NCI-H187 (cell line): Measurements from ENCODE around the gene PLEKHH2.
"Not testable (repeated sequence)": the region's sequence is repeated elsewhere in the genome, so short reads cannot be mapped to it uniquely, and the experiment has no call there.

Experiments used
- DNase-seq, 2 experiments: peaks; one replicate each; lab custom pipeline; 2025; lab: John Stamatoyannopoulos, UW

Gene PLEKHH2

DNA sequence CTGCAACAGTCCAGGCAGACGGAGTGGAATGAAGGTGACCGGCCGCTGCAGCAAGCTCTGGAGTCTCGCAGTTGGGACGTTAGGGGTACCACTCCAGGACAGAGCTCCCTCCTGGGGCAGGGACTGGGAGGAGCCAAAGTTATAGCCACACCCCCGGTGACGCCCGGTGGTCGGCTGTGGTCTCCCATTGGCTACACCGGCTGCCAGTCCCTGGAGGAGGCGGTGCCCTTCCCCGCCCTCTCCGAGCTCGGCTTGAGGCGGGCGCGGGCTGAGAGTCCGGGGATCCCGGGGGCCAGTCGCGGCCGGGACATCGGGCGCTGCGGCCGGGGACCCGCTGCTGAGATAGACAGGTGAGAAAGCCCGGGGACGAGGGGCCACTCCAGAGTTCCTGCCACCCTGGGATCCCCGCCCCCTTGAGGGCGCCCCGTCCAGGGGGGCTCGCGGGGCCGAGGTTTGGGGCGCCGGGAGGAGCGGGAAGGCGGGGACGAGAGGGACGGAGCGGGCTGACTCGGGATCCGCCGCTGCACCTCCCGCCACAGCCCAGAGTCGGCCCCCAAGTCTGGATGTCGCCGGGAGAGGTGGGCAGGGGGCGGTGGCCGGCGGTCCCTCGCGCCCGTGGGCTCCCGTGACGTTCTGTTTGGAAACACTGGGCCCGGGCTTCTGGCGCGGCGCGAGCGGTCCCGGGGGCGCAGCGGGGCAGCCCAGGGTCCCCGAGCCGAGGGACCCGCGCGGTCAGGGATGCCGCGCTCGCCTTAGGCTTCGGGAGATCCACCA is at the start of gene PLEKHH2:
PLEKHH2 (plus strand) TSS at position 231 of the 774 bp plus-strand sequence. CDS start 7,414 bp downstream, outside the sequence.
- DNase-seq = no peak

- no peak for DNase-seq
These were observed 44.6 kb upstream of the PLEKHH2 start for GRCh38 chr2:43592443-43592842.

DNA sequence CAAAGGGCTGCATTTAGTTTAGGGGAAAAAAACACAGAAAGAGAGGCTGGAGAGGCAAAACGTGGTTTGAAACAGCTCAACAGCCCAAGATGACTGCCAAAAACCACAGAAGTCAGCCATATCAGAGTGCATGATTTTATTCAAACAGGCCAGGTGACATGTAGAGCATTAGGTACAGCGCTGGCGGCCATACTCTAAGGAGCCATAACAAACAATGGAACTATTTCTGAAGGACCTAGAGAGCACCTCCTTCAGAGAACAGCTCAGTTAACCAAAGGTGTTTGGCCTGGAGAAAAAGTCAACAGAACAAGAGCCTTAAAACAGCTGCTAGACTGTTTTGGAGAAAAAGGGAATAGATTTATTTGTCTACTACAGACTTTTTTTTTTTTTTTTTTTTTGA is 43.8 kb upstream of the PLEKHH2 start:
- DNase-seq = peak; percentile 19 to 20

GRCh38 chr2:43594875-43595274 is 42.2 kb upstream of the PLEKHH2 start:
- DNase-seq = no peak

DNA sequence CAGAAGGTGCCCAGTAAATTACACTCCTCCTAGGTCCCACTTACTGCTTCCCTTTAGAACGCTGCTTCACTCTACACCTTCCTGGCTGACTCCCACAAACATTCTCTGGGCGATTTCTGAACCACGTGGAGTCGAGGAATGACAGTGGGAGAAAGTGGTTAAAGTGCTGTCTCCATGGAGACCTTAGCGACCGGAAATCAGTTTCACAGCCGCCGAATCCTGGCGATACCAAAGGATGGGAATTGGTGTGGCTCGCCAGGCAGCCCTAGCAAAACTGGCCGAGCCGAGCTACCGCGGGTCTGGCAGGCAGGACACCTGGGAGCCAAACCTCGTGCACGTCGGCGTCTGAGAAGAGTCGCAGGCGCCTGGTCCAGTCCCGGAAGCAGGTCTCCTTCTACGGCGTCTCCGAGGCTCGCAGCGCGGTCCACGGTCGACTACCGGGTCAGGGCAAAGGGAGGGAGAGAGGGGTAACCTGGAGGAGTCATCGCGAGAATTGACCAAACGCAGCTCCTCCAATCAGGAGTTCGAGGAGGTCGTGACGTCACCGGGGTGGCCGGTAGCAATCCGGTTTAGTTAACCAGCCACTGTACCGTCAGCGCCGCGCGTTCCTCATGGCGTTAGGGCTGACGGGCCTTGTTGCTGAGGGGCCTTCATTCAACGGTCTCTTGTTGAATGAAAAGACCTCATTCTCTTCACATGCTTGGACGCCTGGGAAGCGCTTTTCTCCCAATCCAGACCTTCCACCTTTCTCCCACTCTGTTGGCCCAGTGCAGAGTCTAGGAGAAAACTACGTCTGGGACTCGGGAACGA is 41.3 kb upstream of the PLEKHH2 start, which contains the start of gene THADA:
THADA (minus strand) TSS at position 436 of the 810 bp plus-strand sequence. CDS start 3,646 bp downstream, outside the sequence.
- peak; percentile 85 to 94 for DNase-seq

DNA sequence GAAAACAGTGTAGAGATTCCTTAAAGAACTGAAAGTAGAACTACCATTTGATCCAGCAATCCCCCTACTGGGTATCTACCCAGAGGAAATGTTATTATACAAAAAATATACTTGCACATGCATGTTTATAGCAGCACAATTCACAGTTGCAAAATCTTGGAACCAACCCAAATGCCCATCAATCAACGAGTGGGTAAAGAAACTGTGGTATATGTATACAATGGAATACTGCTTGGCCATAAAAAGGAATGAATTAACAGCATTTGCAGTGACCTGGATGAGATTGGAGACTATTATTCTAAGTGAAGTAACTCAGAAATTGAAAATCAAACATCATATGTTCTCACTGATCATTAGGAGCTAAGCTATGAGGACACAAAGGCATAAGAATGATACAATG is 36.5 kb upstream of the PLEKHH2 start:
- DNase-seq = not testable (repeated sequence)

DNA sequence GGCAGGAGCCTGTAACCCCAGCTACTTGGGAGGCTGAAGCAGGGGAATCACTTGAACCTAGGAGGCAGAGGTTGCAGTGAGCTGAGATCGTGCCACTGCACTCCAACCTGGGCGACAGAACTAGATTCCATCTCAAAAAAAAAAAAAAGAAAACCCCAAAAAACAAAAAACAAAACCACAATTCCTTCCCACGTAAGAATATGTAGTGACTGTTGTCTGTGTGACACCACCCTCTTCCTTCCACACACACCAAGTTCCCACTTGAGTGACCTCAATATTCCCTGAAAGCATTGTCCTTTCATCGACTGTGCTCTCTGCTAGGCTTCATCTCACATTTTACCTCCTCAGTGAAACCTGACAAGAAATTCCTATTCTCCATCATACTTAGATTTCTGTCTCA is 32.4 kb upstream of the PLEKHH2 start:
- DNase-seq = no peak

DNA sequence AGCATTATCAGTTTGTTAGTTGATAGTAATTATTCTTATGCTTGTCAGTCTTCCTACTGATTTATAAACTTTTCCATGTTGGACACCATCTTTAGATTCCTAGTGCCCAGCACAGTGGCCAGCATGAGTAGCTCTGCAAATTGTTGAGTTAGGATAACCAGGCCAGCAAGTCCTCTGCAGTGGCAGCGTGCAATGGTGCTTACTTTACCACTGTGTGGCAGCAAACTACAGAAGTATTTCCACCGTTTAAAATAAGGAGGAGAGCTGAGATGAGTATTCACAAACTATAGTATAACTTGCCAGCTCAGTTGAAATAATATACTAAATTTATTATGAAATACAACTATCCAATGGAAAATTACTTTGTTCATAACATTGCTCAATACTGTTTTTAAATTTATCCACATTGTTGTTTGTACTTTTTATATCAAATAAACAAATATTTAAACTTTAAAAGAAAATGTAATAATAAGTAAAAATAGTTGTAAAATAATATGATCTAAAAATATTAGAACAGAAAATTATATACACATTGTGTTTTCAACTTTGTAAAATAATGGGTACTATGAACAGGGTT is 31.9 kb upstream of the PLEKHH2 start:
- no peak for DNase-seq

DNA sequence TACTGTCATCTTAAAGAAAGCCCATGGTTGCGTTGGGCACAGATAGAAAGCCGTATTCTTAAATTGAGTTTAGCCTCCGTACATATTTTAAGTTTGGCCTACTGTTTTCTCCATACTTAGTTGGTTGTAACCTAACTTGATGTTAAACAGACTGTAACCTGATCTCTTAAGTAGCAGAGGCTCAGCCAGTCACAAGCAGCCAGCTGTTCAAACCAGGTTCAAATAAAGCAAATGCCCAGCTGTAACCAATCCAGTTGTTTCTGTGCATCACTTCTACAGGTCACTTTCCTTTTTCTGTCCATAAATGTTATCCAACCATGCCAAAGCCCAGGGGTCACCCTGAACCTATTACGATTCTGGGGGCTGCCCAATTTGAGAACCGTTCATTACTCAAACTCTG is 31.2 kb upstream of the PLEKHH2 start:
- no peak for DNase-seq

DNA sequence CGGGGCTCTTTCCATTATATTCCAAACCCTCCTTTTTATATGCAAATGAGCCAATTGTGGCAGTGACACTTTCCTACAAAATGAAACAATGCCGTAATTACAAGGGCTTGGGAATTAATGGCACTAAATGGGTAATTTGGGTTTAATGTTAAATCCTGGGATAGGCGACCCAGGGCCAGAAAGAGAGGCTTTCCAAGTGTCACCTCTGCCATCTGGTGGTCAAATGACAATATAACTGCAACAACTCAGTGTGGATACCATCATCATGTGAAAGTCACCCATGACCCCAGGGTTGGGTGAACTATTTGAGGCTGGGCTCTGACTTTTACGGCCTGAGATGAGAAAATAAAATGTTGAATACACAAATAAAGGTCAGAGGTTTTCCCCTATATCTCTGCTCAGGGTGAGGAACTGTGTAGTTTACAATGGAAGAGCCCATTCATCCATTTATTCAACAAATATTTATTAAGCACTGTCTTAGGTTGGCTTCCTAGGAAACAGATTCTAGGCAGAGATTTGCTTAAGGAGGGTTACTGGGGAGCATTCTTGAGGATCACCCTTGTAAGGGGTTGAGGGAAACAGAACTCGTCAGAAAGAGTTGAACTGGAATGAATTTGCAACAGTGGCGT is 27.7 kb upstream of the PLEKHH2 start:
- DNase-seq = peak in 1 of 2 experiments; percentile 49

GRCh38 chr2:43610361-43610760 is 26.7 kb upstream of the PLEKHH2 start:
- no peak for DNase-seq

- peak in 1 of 2 experiments; percentile 21 for DNase-seq
These were observed 24.8 kb upstream of the PLEKHH2 start for GRCh38 chr2:43611987-43612894.

- no peak for DNase-seq
These were observed 24.1 kb upstream of the PLEKHH2 start for GRCh38 chr2:43612944-43613343.

- DNase-seq = no peak
These were observed 19.9 kb upstream of the PLEKHH2 start for GRCh38 chr2:43616967-43617680.

- DNase-seq = no peak
These were observed 17.5 kb upstream of the PLEKHH2 start for GRCh38 chr2:43619511-43619910.

DNA sequence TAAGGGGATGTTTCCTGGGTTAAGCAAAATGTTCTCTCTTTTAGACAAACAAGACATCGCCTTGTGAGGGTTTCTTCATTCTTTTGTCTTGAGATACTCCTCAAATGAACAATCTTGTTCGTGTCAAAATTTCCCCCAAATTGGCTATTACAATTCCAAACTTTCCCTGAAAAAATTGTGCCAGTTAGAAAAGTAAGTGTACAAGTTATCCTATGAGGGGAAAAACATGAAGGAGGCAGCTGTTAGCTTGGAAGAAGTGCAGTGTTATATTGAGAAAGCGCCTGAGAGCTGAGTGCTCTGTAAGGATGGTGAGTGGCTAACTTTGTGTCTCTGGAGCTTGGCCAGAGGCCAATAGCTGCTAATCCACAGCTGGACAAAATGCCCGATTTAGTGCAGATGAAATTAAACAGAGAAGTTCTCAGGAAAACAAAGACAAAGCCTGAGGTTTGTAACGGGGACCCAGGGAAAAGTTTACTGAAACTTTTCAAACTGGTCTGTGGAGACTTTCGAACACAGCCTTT is 14.1 kb upstream of the PLEKHH2 start:
- no peak for DNase-seq

DNA sequence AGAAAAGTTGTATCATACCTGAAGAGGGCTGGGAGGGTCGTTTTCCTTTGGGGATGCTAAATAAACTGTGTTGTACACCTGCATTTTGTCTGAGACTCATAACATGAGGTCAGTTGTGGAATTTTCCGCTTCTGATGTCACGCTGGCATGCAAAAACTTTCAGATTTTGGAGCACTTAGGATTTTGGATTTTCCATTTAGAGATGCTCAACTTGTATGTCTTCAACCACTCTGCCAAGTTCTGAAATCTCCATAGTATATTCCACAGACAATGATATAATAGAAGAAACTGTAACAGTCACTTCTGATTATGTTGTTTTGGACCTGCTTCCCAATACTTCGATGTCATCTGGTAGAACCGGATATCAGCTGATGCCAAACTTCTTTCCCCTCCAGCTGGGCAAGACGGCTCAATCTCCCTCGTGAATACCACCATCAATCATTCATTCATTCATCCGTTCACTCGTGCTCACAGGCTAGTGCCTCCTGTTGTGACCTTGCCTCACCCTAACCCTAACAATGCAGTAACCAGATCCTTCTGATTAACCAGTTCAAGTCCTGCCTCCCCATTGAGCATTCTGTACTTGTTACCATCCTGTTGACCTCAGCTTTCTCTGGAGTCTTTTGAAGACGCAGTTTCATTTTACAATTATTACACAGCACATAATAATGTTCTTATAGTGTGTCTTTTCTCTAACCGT is 5.3 kb upstream of the PLEKHH2 start:
- DNase-seq = no peak

- no peak for DNase-seq
These were observed 2.3 kb upstream of the PLEKHH2 start for GRCh38 chr2:43634604-43635306.

GRCh38 chr2:43636153-43636552 is 907 bp upstream of the PLEKHH2 start:
- not testable (repeated sequence) for DNase-seq
